Activated CD4-positive, alpha-beta T cell treated with anti-CD3 and anti-CD28 coated beads, Interleukin-2, Interleukin-4, amounts not matched to agents 100 ng/mL and 50 ng/mL, durations not matched to agents 16 hours and 8 hours (primary cell): ENCODE results near the gene SF1.
"Not testable (repeated sequence)": the region's sequence is repeated elsewhere in the genome, so short reads cannot be mapped to it uniquely, and the experiment has no call there.

Source experiments
- DNase-seq: peaks from one replicate; pipeline ENCODE4 v3.0.0-alpha.2; 2020; ENCODE audit warnings: low spot score

The SF1 gene

DNA sequence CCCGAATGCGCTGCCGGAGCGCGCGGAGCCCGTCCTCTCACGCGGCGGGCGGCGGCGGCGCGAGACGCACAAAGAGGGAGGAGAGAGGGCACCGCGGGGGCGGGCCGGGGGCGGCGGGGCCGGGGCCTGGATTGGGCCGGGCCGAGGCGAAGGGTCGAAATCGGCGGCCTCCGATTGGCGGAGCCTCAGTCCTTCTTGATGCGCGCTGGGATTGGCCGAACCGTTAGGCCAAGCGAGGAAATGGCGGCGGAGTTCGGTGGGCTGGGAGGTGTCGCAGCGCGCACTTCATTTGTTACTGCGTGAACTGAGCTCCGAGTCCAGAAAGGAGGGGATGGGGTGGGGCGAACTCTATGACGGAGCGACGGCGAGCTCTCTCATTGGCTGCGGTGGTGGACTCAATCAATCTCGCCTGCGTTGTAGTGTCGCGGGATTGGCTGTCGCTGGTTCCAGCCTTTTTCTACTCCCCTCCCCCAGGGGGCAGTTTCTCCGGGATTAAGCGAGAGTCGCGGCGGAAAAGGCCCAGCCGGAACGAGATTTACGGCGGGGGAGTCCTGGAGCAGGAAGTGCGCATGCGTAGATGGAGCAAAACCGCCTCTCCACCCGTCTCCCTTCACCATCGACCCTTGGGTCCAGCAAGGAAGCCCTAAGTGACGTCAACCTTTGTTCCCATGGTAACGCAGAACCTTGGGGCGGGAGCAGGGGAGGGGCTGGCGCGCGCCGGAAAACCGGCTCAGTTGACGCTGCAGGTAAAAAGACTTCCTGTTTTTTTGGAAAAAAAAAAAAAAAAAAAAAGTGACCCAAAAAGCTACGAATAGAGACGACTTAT is at the start of gene SF1:
SF1 (minus strand) TSS at position 70 of the 826 bp plus-strand sequence. CDS start 150 bp downstream, outside the sequence.
- DNase-seq, result peak; percentile 100

- DNase-seq, result no peak
These were observed 49.1 kb upstream of the SF1 start for GRCh38 chr11:64827451-64827839.

- no peak for DNase-seq
These were observed 48.5 kb upstream of the SF1 start for GRCh38 chr11:64826578-64827450.

GRCh38 chr11:64826062-64826461 is 47.7 kb upstream of the SF1 start:
- no peak for DNase-seq

DNA sequence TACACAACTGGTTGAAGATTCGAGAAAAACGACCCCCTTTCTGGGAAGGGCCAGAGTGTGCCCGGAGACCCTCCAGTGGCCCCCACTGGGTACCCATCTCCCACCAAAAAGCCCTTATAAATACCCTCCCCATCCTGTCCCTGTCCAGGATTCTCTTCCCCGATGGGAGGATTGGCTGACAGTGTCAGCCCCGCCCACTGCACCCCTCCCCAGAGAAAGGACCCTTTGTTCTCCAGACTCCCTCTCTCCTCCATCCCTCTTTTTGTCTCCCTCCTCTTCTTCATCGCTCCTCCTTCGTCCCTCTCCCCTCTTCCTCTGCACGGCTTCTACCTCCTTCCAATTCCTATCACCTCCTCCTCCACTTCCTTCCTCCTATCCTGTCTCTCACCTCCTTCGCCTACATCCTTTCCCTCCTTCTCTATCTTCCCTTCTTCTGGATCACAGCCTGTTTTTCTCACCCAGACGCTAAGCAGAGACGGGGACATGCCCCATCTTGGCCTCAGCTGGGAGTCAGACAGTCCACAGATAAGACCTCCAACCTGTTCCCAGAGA is 45.3 kb upstream of the SF1 start:
- no peak for DNase-seq

DNA sequence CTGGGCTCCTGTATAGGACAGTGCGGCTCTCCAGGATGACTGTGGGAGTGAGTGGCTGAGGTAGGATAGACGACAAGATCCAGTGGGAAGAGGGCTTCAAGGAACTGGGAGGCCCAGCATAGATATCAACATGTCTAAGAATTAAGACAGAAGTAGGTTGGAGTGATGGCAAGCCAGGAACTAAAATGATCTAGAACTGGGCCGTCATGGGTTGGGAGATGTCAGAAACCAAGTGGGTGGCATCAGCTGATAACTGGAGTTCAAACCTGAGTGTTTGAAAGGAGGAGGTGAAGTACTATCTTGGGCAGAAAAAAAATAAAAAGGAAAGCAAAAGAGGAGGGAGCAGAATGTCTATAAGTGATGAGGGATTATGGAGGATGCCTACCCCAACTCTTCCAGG is 39.1 kb upstream of the SF1 start:
- DNase-seq, result no peak

- DNase-seq, result not testable (repeated sequence)
These were observed 37.1 kb upstream of the SF1 start for GRCh38 chr11:64815433-64815832.

GRCh38 chr11:64814712-64815187 is 36.4 kb upstream of the SF1 start:
- DNase-seq, result no peak

DNA sequence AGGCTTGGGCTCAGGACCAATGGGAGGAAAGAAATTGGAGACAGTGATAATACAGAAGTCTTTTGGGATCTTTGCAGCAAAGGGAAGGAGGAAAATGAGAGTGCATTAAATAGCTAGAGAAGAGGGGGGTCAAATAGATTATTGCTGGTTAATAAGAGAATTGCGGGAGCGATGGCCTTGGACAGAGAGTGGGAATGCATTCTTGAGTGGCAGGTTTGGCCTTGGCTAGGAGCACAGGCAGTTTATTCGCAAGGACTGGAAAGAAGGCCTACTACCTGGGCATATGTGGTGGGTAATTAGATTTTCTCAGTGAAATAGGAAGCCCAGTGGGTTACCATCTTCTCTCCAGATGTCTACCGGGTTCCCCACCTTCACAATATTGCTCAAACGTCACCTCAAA is 35.5 kb upstream of the SF1 start:
- no peak for DNase-seq

DNA sequence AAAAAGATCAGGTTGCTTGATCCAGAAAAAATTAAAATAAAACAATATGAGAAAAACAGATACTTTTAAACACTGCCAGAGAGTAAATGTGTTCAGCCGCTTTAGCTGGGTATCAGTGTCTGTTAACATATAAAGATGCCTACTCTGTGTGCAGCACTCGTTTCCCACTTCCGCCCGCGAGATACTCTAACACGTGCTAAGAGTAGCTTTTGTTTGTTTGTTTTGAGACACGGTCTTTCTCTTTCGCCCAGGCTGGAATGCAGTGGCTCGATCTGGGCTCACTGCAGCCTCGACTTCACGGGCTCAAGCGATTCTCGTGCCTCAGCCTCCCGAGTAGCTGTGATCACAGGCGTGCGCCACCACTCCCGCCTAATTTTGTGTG is 32.5 kb upstream of the SF1 start:
- peak; percentile 12 for DNase-seq

- DNase-seq, result peak; percentile 89
These were observed 32.0 kb upstream of the SF1 start, which contains the start of gene MEN1 for GRCh38 chr11:64810271-64810890. MEN1 (minus strand) TSS chr11:64810551; CDS start chr11:64810109, 442 bp downstream.

GRCh38 chr11:64809781-64810241 is 31.5 kb upstream of the SF1 start:
- peak; percentile 9 for DNase-seq

GRCh38 chr11:64805481-64805880 is 27.1 kb upstream of the SF1 start:
- DNase-seq, result no peak

DNA sequence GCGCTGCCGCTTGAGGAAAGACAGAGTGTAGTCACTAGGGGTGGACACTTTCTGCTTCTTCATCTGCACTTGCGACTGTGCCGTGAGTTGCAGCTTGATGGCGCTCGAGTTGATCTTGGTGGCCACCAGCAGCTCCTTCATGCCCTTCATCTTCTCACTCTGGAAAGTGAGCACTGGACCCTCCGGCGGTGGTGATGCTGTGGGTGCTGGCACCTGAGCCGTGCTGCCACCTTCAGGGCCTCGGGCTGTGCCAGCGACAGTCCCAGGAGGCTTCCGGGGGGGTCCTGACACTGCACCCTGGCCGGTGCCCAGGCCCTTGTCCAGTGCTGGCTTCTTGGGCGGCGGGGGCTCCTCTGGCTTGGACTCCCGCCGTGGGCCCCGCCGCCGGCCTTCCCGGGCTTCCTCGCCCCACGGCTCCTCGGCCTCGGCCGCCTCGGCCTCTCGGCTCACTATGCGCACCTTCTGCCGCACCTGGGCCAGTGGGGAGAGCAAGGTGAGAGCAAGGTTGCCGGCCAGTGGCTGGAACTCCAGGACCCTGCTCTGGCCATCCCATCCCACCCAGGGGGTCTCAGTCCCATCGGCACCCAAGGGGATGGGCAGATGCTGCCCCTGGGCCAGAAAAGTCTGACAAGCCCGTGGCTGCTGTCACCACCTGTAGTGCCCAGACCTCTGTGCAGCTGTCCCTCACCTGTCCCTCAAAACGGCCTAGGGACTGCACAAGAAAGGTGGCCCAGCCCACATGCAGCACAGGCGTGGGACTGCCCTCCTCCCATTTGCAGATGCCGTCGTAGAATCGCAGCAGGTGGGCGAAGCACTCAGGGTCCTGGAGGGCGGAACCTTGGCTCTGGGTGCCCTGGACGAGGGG is 26.2 kb upstream of the SF1 start:
- no peak for DNase-seq

- no peak for DNase-seq
These were observed 25.6 kb upstream of the SF1 start for GRCh38 chr11:64803846-64804345.

- DNase-seq, result peak; percentile 80
These were observed 25.0 kb upstream of the SF1 start, which contains the start of gene MAP4K2 for GRCh38 chr11:64803158-64803845. MAP4K2 (minus strand) TSS chr11:64803214; CDS start chr11:64803149, 65 bp downstream.

DNA sequence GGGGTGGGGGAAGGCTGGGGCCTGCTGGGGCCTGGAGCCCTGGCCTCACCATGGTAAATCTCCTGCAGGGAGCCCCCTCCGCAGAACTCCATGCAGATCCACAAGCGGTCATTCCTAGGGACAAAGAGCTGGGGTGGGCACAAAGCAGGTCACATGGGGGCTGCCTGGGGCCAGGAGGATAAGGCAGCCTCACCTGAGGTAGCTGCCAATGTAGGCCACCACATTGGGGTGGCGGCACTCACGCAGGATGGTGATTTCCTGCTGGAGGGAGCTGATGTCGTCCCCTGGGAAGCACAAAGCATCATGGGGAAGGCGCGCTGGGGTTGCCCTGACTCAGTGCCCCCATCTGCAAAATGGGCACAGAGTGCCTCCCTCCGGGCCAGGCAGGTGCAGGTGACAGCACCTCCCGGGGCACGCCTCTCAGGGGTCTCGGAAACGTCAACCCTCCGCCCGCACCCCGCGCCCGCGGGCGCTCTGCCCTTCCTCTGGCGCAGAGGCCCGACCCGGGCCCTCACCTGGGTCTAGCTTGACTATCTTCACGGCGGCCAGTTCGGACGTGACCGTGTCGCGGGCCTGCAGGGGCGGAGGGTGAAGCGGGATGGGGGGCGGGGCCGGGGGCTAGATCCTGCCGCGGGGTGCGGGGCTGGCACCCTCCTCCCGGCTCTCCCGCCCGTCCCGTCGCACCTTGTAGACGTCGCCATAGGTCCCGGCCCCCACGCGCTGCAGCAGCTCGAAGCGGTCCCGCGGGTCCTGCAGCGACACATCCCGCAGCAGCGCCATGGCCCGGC is 24.2 kb upstream of the SF1 start:
- peak; percentile 45 for DNase-seq

GRCh38 chr11:64801561-64802369 is 23.4 kb upstream of the SF1 start:
- DNase-seq, result no peak

GRCh38 chr11:64801158-64801464 is 22.8 kb upstream of the SF1 start:
- no peak for DNase-seq
